Measurements from ENCODE around the gene PBXIP1. TPM values are rescaled to one million over a fixed set of nuclear protein-coding genes. Genes with fewer than 3 reads are reported as not detected.

The PBXIP1 gene
- 25.1 and 27.9 TPM in 2 replicates for total RNA-seq

- peak within 1 kb of the TSS; percentile 94 for H3K4me3 Mint-ChIP-seq
- intact Hi-C loops (cut with micrococcal nuclease) = loop anchor here (1.0 to 5.0 kb wide), 5 partner anchors 18 to 397 kb away; partner anchors contain the start of genes ADAR, CKS1B and UBE2Q1
- peaks cover 2% of the 10 kb centered on the region for H3K27me3 Mint-ChIP-seq (ENCODE audit: insufficient read depth)
- DNase-seq (ENCODE audit: low spot score) = peak; percentile 86
- H3K9me3 Mint-ChIP-seq = no peaks in the 10 kb centered on the region
- H3K27ac Mint-ChIP-seq = peak within 1 kb of the TSS; percentile 100
- peaks cover 65% of the 10 kb centered on the region for H3K4me1 Mint-ChIP-seq (ENCODE audit: low read depth)
- peaks cover 16% of the 10 kb centered on the region for H3K36me3 Mint-ChIP-seq (ENCODE audit: low read depth)
Observed at GRCh38 chr1:154955718-154956543, at the start of gene PBXIP1. Gene PBXIP1 (minus strand): TSS chr1:154956099. CDS start chr1:154953721, 2,378 bp downstream.

GRCh38 chr1:155005076-155006011 lies 49.4 kb upstream of the PBXIP1 start:
- Mint-ChIP-seq H3K9me3 (no peaks in the 10 kb centered on the region), H3K4me1 (ENCODE audit: low read depth) (peaks cover 37% of the 10 kb centered on the region), H3K36me3 (ENCODE audit: low read depth) (peaks cover 24% of the 10 kb centered on the region), H3K27me3 (ENCODE audit: insufficient read depth) (peaks cover 2% of the 10 kb centered on the region), H3K27ac (peak overlapping the region; percentile 96), H3K4me3 (peak overlapping the region; percentile 98)
- intact Hi-C loops (cut with micrococcal nuclease) = loop anchor here (5.0 kb wide), 1 partner anchor 167 kb away; the partner anchor contains the start of genes KRTCAP2 and TRIM46
- no peak for DNase-seq (ENCODE audit: low spot score)

DNA sequence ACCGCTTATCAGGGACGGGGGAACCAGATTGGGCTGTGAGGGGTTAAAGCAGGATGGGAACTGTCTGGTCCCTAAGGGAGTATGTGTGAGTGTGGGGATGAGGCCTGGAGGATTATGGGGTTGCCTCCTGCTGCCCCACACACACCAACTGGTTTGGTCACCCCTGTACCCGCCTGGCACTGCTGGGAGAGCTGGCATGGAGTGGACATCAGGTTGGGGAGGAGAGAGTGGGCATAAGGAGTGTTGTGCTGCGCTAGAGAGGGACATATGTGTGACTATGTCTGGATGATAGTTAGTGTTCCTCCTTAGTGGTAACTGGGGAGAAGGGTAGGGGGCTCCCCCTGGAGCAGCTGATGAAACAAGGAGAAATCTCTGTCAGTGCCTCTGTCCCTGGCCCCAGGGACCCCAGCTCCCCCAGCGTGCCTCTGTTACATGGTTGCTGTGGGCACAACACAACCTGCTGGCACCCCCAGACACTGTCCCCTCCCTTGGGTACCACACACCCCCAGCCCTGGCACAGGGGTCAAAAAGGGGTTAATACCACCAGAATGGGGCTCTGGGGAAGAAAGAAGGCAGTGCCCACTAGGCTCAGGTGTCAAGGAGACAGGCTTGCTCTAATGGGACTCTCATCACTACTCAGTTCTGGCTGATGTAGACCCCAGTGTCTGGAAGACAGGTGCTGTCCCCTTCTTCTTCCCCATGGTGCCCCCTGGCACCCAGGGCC lies 48.6 kb upstream of the PBXIP1 start:
- Mint-ChIP-seq H3K4me1 (ENCODE audit: low read depth) (peaks cover 45% of the 10 kb centered on the region), H3K4me3 (peak overlapping the region; percentile 98), H3K27me3 (ENCODE audit: insufficient read depth) (peaks cover 2% of the 10 kb centered on the region), H3K36me3 (ENCODE audit: low read depth) (peaks cover 16% of the 10 kb centered on the region), H3K27ac (peak overlapping the region; percentile 96), H3K9me3 (no peaks in the 10 kb centered on the region)
- intact Hi-C loops (cut with micrococcal nuclease) = loop anchor here (5.0 kb wide), 3 partner anchors 168 to 597 kb away; partner anchors contain the start of genes IL6R, KRTCAP2, RUSC1 and TRIM46
- DNase-seq (ENCODE audit: low spot score) = no peak

DNA sequence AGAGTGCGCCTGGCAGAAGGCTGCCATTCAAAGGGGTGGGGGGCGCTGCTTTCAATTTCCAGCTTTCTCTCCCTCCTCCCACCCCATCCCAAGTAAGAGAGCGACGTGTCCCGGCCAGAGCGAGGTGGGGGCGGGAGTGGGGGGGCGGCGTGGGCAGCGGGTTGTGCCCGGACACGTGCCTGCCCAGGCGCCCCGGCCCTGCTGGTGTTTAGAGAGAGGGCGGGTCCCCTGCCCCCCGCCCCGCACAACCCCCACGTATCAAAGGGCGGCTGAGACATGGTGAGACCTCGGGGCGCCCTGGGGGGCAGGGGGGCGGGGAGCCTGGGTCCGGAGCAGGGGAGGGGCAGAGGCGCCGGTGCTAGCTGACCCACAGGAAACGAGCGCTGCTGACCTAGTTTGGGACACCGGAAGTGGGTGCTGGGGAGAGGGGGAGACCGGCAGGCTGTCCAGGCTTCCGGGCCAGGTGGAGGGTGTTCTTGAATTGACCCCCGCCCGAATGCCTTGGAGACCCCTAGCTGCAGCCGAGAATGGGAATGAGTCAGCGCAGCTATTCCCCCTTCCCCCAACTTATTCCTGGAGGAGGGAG lies 48.0 kb upstream of the PBXIP1 start:
- Mint-ChIP-seq H3K9me3 (no peaks in the 10 kb centered on the region), H3K36me3 (ENCODE audit: low read depth) (peaks cover 14% of the 10 kb centered on the region), H3K27ac (peak overlapping the region; percentile 97), H3K27me3 (ENCODE audit: insufficient read depth) (peaks cover 2% of the 10 kb centered on the region), H3K4me1 (ENCODE audit: low read depth) (peaks cover 48% of the 10 kb centered on the region), H3K4me3 (peak overlapping the region; percentile 98)
- intact Hi-C loops (cut with micrococcal nuclease) = loop anchor here (5.0 kb wide), 2 partner anchors 318 to 597 kb away; partner anchors contain the start of genes IL6R and RUSC1
- DNase-seq (ENCODE audit: low spot score) = no peak

GRCh38 chr1:155003227-155003765 lies 47.4 kb upstream of the PBXIP1 start:
- Mint-ChIP-seq H3K4me3 (peak overlapping the region; percentile 98), H3K27me3 (ENCODE audit: insufficient read depth) (peaks cover 2% of the 10 kb centered on the region), H3K36me3 (ENCODE audit: low read depth) (peaks cover 11% of the 10 kb centered on the region), H3K27ac (peak overlapping the region; percentile 97), H3K4me1 (ENCODE audit: low read depth) (peaks cover 47% of the 10 kb centered on the region), H3K9me3 (no peaks in the 10 kb centered on the region)
- intact Hi-C loops (cut with micrococcal nuclease) = loop anchor here (5.0 kb wide), 2 partner anchors 319 to 596 kb away; partner anchors contain the start of genes IL6R and RUSC1
- no peak for DNase-seq (ENCODE audit: low spot score)

DNA sequence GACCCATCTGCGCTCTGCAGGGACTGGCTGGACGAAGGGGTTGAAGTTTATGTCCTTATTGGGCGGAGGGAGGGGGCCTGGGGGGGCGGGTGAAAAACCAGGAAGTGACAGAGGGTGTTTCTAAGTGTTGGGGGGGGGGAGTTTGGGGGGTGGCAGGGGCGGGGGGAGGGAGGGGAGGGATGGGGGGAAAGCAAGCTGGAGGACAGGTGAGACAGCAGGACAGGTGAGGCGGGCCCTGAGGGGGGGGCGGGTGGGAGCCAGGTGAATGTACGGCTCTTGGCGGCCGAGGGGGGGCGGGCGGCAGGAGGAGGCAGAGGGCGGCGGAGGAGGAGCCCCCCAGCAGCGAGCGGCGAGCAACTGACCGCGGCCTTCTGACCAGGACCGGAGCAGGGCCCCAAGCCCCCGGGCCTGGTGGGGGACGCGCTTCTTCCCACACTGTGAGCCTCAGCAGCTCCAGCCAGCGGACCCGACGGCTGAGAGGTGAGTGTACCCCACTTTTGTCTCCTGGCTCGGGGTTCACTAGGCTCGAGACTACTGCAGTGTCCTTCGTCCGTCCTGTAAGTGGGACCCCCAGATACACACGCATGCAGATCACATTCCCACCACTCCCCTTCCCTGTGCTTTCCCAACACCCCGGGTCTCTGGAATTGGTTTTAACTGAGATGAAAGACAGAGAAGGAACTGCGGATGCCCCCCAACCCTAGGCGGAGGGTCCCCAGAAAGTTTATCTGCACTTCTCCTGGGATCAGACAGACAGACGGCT lies 46.7 kb upstream of the PBXIP1 start, which contains the start of gene ZBTB7B:
Gene ZBTB7B, plus strand, starts transcription at position 339 of the 763 bp plus-strand sequence. CDS start 11,859 bp downstream, outside the sequence.
- DNase-seq (ENCODE audit: low spot score) = no peak
- Mint-ChIP-seq H3K36me3 (ENCODE audit: low read depth) (peaks cover 11% of the 10 kb centered on the region), H3K27me3 (ENCODE audit: insufficient read depth) (peaks cover 2% of the 10 kb centered on the region), H3K27ac (peak within 1 kb of the TSS; percentile 97), H3K9me3 (no peaks in the 10 kb centered on the region), H3K4me3 (peak within 1 kb of the TSS; percentile 98), H3K4me1 (ENCODE audit: low read depth) (peaks cover 50% of the 10 kb centered on the region)
- intact Hi-C loops (cut with micrococcal nuclease) = loop anchor here (1.0 to 5.0 kb wide), 9 partner anchors 10 to 595 kb away; partner anchors contain the start of genes EFNA4, IL6R, PYGO2 and RUSC1

DNA sequence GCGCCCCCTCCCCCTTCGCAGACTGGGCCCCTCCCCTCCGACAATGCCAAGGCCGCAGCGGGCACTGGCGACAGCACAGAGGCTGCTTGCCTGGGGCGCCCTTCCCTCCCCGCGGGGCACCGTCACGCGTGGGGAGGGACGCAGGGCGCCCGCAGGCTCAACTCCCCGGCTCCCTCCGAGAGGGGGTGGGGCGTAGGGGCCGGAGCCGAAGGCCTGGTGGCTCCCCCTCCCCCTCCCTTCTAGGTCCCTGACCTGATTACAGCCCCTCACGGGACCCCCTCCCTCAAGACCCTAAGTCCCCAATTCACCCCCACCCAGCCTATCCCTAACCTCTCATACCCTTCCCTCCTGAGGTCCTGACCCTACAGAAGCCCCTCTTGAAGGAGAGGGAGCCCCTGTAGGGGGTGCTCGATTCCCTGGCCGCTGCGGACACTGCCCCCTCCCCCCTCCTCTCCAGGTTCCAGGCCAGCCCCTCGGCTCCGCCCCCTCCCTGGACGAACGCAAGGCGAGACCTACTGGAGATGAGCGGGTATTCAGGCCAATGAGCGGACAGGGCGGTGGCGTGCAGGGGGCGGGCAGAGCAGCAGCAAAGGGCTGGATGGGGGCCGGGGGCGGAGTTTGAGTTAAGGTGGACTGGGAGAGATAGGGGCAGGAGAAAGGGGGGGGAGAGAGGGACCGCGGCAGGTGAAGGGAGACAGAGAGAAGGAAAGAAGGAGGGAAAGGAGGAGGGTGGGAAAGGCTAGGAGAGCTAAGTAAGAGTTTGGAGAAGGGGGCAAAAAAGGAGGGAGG lies 46.0 kb upstream of the PBXIP1 start:
- intact Hi-C loops (cut with micrococcal nuclease) = loop anchor here (1.0 to 5.0 kb wide), 11 partner anchors 10 to 782 kb away; partner anchors contain the start of genes EFNA4, IL6R, PYGO2 and RUSC1
- H3K27ac Mint-ChIP-seq = peak overlapping the region; percentile 97
- H3K4me3 Mint-ChIP-seq = peak overlapping the region; percentile 98
- H3K36me3 Mint-ChIP-seq (ENCODE audit: low read depth) = peaks cover 11% of the 10 kb centered on the region
- peaks cover 55% of the 10 kb centered on the region for H3K4me1 Mint-ChIP-seq (ENCODE audit: low read depth)
- peak; percentile 98 for DNase-seq (ENCODE audit: low spot score)
- H3K27me3 Mint-ChIP-seq (ENCODE audit: insufficient read depth) = peaks cover 2% of the 10 kb centered on the region
- no peaks in the 10 kb centered on the region for H3K9me3 Mint-ChIP-seq

GRCh38 chr1:155001425-155001674 lies 45.5 kb upstream of the PBXIP1 start:
- Mint-ChIP-seq H3K36me3 (ENCODE audit: low read depth) (peaks cover 8% of the 10 kb centered on the region), H3K27ac (peak overlapping the region; percentile 85), H3K4me1 (ENCODE audit: low read depth) (peaks cover 50% of the 10 kb centered on the region), H3K4me3 (peak overlapping the region; percentile 98), H3K27me3 (ENCODE audit: insufficient read depth) (peaks cover 2% of the 10 kb centered on the region), H3K9me3 (no peaks in the 10 kb centered on the region)
- no peak for DNase-seq (ENCODE audit: low spot score)
- intact Hi-C loops (cut with micrococcal nuclease) = loop anchor here (1.0 to 5.0 kb wide), 4 partner anchors 46 to 781 kb away; partner anchors contain the start of genes IL6R, RUSC1 and UBAP2L

DNA sequence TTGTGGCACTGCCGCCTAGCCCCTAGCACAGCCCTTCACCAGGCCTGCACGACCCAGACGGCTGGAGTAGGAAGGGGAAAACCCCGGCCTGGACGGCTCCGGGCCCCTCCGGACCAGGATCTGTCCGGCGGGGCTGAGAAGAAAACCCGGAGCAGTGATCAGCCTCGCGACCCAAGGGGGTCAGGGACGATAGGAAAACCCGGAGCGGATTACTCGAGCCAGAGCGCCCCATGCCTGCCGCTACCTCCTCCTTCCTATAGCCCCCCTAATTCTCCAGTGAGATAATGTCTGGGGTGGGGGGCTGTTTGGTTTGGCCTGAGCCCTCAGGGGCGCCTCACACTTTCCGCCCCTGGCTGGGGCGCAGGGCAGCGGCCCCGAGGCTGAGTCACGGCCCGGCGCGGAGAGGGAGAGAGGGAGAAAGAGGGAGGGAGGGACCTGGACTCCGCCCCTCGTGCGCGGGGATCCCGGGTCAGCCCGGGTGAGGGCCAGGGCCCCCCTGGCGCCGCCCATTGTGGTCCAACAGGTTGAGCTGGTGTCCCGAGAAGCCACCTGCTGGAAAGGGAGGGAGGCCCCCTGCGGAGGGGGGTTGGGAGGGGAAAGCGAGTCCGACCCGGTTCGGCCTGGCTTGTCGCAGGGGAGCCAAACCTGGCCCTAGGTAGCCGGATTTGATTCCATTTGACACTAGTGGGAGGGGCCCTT lies 45.0 kb upstream of the PBXIP1 start:
- DNase-seq (ENCODE audit: low spot score) = peak; percentile 81
- peaks cover 2% of the 10 kb centered on the region for H3K27me3 Mint-ChIP-seq (ENCODE audit: insufficient read depth)
- intact Hi-C loops (cut with micrococcal nuclease) = loop anchor here (1.0 to 5.0 kb wide), 5 partner anchors 27 to 781 kb away; partner anchors contain the start of genes CKS1B, IL6R, RUSC1 and UBAP2L
- H3K9me3 Mint-ChIP-seq = no peaks in the 10 kb centered on the region
- H3K27ac Mint-ChIP-seq = peak overlapping the region; percentile 95
- H3K36me3 Mint-ChIP-seq (ENCODE audit: low read depth) = peaks cover 7% of the 10 kb centered on the region
- H3K4me3 Mint-ChIP-seq = peak overlapping the region; percentile 98
- peaks cover 45% of the 10 kb centered on the region for H3K4me1 Mint-ChIP-seq (ENCODE audit: low read depth)

- peaks cover 2% of the 10 kb centered on the region for H3K27me3 Mint-ChIP-seq (ENCODE audit: insufficient read depth)
- no peaks in the 10 kb centered on the region for H3K9me3 Mint-ChIP-seq
- peak overlapping the region; percentile 95 for H3K27ac Mint-ChIP-seq
- no peak for DNase-seq (ENCODE audit: low spot score)
- H3K4me3 Mint-ChIP-seq = peak overlapping the region; percentile 87
- H3K36me3 Mint-ChIP-seq (ENCODE audit: low read depth) = peaks cover 7% of the 10 kb centered on the region
- intact Hi-C loops (cut with micrococcal nuclease) = loop anchor here (1.0 to 5.0 kb wide), 3 partner anchors 26 to 593 kb away; partner anchors contain the start of genes CKS1B, IL6R and RUSC1
- H3K4me1 Mint-ChIP-seq (ENCODE audit: low read depth) = peaks cover 40% of the 10 kb centered on the region
Observed at GRCh38 chr1:155000411-155000725, 44.5 kb upstream of the PBXIP1 start.
